ENCODE data around the gene PSAP.

- TF ChIP-seq CTCF (IDR thresholded peaks at IDR 0.05; ENCODE audit: low read depth, low read length) (no peak), EZH2phosphoT487 (IDR thresholded peaks at IDR 0.05; ENCODE audit: low read depth) (no peak)
Measured at GRCh38 chr10:71799112-71799511, 51.9 kb downstream of the PSAP start.

All from OCI-LY3 (cell line).